Endometrial microvascular endothelial cells (primary cell): Measurements from ENCODE around the gene GADD45A. TPM values are rescaled to one million over a fixed set of nuclear protein-coding genes. Genes with fewer than 3 reads are reported as not detected.
"Not testable (repeated sequence)": the region's sequence is repeated elsewhere in the genome, so short reads cannot be mapped to it uniquely, and the experiment has no call there.

Experiments
- in situ Hi-C: cut with HindIII; loops from 2 replicates; pipeline ENCODE4 v1.10.0; 2017; ENCODE audit warnings: low sequenced_read_pairs, low pct_unique_long_range_greater_than_20kb; ENCODE audit errors: inconsistent ontology term
- total RNA-seq: library from RNA; depleted of rRNA; stranded (reverse); fragments of >200 nt; gene quantifications from one replicate; pipeline ENCODE4 v1.2.3, GENCODE V29; 2015; ENCODE audit errors: inconsistent ontology term

Gene GADD45A
- total RNA-seq, 1 donor from 2014 or later, result 53.1 TPM

GRCh38 chr1:67664048-67664447, 21.0 kb upstream of the GADD45A start:
- in situ Hi-C loops, result no loop called here

- in situ Hi-C loops, result not testable (repeated sequence)
Observed at GRCh38 chr1:67665307-67665706, 19.7 kb upstream of the GADD45A start.

GRCh38 chr1:67666636-67667035, 18.4 kb upstream of the GADD45A start:
- in situ Hi-C loops, result no loop called here

- in situ Hi-C loops, result no loop called here
Observed at GRCh38 chr1:67668660-67669059, 16.3 kb upstream of the GADD45A start.

GRCh38 chr1:67672260-67672803, 12.7 kb upstream of the GADD45A start:
- in situ Hi-C loops, result no loop called here

- in situ Hi-C loops, result no loop called here
Observed at GRCh38 chr1:67673468-67674201, 11.4 kb upstream of the GADD45A start.

GRCh38 chr1:67674260-67675011, 10.6 kb upstream of the GADD45A start:
- in situ Hi-C loops, result no loop called here

GRCh38 chr1:67675800-67676199, 9.2 kb upstream of the GADD45A start:
- in situ Hi-C loops, result no loop called here

GRCh38 chr1:67676287-67676686, 8.7 kb upstream of the GADD45A start:
- in situ Hi-C loops, result no loop called here

- in situ Hi-C loops, result no loop called here
Observed at GRCh38 chr1:67676946-67677345, 8.1 kb upstream of the GADD45A start.

- in situ Hi-C loops, result no loop called here
Observed at GRCh38 chr1:67677408-67677807, 7.6 kb upstream of the GADD45A start.

- in situ Hi-C loops, result no loop called here
Observed at GRCh38 chr1:67677930-67678329, 7.1 kb upstream of the GADD45A start.

- in situ Hi-C loops, result no loop called here
Observed at GRCh38 chr1:67679691-67680090, 5.3 kb upstream of the GADD45A start.

- in situ Hi-C loops, result no loop called here
Observed at GRCh38 chr1:67680486-67680885, 4.5 kb upstream of the GADD45A start.

GRCh38 chr1:67682659-67683197, 2.3 kb upstream of the GADD45A start:
- in situ Hi-C loops, result no loop called here

GRCh38 chr1:67683316-67683715, 1.7 kb upstream of the GADD45A start:
- in situ Hi-C loops, result no loop called here

GRCh38 chr1:67683766-67684525, 1.1 kb upstream of the GADD45A start:
- in situ Hi-C loops, result no loop called here

- in situ Hi-C loops, result no loop called here
Observed at GRCh38 chr1:67684526-67685066, 405 bp upstream of the GADD45A start.
